Activated CD4-positive, alpha-beta T cell treated with anti-CD3 and anti-CD28 coated beads, Interleukin-2, amount 50 U/mL, for 1 hour (primary cell): ENCODE data around the gene POLK.
"Not testable (repeated sequence)": the region's sequence is repeated elsewhere in the genome, so short reads cannot be mapped to it uniquely, and the experiment has no call there.

Source experiments
- DNase-seq: peaks from one replicate; pipeline ENCODE4 v3.0.0-alpha.2; 2020

POLK gene

DNA sequence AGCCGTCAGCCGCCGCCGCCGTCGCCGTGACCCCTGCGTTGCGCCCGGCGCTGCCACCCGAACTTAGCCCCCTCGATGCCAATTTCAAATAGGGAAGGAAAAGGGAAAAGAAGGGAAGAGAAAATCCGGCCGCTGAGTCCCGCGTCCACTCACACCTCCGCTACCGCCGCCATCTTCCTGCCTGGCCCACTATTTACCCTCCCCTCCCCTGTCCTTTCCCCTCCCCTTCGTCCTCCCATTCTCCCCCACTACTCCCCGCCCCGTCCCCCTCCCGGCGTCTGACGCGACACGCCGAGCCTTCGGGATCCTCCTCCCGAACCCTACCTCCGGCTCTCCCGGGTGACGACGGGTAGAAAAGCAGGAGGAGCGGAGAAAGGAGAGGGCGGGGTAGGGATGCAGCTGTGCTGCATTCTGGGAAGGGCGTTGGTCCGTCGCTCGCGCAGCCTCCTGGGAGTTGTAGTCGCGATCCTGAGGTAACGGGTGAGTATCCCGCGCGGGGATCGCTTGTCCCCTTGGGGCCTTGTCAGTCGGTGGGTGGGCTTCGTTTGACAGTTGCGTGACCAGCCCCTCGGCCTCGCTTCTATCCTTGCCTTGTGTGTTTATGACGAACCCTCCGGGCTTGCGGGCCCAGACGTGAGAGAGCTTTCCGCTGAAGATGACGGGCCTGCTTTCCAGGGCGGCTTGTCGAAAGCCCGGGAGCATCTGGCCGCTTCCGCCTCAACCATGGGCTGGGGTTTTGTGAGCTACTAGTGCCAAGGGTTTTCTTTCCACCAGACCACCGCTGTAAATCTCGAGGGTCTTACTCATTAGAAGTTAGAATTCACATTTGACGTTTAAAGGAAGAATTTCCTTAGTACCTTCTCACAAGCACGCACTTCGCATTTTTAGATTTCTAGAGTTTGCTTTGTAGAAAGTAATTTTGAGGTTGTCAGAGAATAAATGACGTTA, at the start of gene POLK, which contains the start of gene CERT1:
Gene POLK (plus strand): TSS at position 457 of the 948 bp plus-strand sequence.
Gene CERT1 (minus strand): TSS at position 195 of the 948 bp plus-strand sequence. CDS start 422 bp downstream, outside the sequence.
- peak; percentile 89 for DNase-seq

DNA sequence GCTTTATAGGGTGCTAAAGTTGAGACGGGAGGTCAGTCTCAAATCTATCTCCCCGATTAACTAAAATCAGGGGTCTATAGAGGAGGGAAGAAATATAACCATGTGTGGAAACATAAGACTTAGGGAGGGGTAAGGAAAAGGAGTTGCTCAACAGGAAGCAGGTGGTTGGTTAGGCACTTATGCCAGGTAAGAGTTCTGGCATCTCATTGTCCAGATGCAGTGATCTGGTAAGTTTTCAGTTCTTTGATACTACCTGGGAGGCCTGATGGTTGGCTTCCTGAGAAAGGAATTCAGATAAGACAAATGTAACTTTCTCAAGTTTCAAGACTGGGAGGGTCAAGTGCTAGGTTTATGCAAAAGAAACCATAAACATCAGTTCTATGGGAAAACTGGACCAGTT, 48.0 kb upstream of the POLK start:
- DNase-seq: no peak

GRCh38 chr5:75465480-75465879, 46.2 kb upstream of the POLK start:
- no peak for DNase-seq

DNA sequence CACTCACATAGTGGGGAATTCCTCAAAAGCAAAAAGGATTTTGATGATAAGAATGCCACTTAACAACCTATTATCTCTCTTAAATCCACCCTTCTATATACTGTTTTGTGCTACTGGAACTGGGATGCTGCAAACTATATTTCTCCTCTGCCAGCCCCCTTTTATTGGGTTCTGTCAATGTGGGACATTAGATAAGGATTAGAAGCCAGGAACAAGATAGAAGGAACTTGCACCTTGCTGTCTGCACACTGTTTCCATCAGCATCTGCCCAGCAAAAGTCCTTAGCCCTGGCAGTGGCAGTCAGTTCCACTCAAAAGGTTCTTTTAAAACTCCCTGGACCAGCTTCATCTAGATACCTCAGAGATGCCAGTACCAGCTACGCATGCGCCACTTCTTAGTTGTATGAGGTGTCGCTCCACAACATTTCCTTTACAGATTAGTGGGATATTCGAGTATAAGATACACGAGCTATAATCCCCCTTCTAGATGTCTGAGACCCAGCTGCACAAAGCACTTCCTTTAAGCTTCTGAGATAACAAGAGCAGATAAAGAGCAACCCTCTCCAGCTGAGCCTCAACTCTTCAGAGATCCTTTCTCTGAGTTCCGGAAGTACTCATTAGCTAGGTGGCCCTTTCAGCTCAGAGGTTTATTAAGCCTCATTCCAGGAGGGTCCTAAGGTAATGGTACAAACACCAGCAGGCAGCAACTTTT, 45.5 kb upstream of the POLK start:
- no peak for DNase-seq

DNA sequence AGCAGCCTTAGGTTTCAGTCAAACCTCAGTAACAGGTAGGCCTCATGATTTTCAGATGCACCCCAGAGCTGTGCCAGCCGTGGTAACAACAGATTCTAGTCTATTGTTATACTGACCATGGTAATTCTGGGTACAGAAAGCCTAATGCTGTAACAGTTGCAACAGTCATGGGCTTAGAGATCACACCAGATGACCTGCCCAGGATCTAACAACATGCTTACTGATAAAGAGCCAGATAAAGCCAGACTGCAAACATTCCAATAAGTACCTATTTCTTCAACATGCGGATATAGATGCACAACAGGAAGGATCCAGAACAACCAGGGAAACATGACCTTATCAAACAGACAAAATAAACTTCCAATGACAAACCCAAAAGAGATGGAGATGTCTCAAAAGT, 43.1 kb upstream of the POLK start:
- DNase-seq: no peak

DNA sequence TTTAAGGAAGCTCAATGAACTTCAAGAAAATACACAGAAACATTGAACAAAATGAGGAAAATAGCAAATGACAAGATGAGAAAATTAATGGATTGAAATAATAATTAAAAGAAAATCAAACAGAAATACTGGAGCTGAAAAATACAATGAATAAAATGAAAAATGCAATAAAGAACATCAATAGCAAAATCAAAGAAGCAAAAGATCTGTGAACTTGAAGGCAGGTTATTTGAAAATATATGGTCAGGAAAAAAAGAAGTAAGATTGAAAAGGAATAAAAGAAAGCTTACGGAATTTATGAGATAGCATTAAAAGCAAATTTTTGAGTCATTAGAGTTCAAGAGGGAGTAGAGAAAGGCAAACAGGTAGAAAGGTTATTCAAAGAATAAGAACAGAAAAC, 42.7 kb upstream of the POLK start:
- DNase-seq: no peak

GRCh38 chr5:75471193-75471592, 40.5 kb upstream of the POLK start:
- no peak for DNase-seq

GRCh38 chr5:75472973-75473372, 38.7 kb upstream of the POLK start:
- DNase-seq: no peak

DNA sequence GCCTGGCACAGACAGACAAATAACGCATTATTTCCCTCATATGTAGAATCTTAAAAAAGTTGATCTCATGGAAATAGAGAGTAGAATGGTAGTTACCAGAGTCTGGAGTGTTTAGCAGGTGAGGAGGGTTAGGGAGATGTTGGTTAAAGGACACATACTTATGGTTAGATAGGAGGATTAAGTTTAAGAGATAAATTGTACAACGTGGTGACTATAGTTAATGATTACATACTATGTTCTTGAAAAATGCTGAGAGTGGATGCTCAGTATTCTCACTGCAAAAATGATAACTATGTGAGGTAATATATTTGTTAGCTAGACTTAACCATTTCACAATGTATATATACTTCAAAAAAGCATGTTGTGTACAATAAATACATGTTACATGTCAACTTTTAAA, 38.2 kb upstream of the POLK start:
- DNase-seq: no peak

DNA sequence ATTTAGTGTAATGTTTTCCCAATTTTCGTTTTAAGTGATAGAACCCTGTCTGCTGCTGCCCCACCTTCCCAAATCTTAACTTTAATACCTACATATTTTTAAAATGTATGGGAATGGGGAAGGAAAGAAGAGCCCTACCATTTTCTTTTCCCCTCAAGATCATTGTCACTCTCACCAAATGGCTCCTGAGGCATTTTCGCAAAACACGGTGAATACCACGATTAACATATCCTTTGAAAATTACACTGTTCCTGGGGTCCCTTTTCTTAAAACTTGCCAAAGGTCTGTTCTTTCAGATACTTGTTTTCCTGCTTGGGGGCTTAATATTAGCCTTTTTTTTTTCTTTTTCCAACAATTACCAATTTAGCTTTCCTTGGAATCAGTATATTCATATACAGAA, 36.3 kb upstream of the POLK start:
- DNase-seq: no peak

GRCh38 chr5:75481024-75481423, 30.7 kb upstream of the POLK start:
- no peak for DNase-seq

GRCh38 chr5:75482482-75482881, 29.2 kb upstream of the POLK start:
- no peak for DNase-seq

GRCh38 chr5:75484605-75485004, 27.1 kb upstream of the POLK start:
- no peak for DNase-seq

- not testable (repeated sequence) for DNase-seq
These were observed 21.8 kb upstream of the POLK start for GRCh38 chr5:75489847-75490246.

GRCh38 chr5:75491621-75492020, 20.1 kb upstream of the POLK start:
- DNase-seq: no peak

DNA sequence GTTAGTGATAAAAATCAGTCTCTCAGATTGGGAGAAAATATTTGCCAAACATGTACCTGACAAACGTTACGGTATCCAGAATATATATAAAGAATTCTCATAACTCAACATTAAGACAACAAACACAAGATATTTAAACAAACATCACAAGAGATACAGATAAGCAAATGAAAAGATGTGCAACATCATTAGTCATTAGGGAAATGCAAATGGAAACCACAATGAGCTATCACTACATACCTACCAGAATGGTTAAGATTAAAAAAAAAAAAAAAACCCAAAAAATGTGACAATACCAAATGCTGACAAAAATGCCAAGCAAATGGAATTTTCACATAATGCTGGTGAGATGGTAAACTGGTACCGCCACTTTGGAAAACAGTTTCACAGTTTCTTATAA, 15.7 kb upstream of the POLK start:
- no peak for DNase-seq

DNA sequence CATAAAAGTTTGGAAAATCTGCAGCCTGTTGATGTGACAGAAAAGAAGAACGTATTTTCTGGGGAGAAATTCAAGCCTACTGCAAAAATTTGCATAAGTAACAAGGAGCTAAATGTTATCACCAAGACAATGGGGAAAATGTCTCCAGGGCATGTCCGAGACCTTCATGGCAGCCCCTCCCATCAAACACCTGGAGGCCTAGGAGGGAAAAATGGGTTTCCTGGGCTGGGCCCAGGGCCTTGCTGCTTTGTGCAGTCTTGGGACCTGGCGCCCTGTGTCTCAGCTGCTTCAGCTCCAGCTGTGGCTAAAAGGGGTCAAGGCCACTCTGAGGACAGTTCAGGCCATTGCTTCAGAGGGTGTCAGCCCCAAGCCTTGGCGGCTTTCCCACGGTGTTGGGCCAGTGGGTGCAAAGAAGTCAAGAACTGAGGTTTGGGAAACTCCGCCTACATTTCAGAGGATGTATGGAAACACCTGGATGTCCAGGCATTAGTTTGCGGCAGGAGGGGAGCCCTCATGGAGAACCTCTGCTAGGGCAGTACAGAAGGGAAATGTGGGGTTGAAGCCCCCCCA, 13.4 kb upstream of the POLK start:
- DNase-seq: no peak

DNA sequence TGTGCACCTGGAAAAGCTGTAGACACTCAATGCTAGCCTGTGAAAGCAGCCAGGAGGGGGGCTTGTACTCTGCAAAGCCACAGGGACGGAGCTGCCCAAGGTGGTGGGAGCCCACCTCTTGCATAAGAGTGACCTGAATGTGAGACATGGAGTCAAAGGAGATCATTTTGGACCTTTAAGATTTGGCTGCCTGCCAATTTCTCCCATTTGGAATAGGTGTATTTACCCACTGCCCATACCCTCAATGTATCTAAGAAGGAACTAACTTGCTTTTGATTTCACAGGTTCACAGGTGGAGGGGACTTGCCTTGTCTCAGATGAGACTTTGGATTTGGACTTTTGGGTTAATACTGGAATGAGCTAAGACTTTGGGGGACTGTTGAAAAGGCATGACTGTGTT, 12.8 kb upstream of the POLK start:
- DNase-seq: not testable (repeated sequence)

DNA sequence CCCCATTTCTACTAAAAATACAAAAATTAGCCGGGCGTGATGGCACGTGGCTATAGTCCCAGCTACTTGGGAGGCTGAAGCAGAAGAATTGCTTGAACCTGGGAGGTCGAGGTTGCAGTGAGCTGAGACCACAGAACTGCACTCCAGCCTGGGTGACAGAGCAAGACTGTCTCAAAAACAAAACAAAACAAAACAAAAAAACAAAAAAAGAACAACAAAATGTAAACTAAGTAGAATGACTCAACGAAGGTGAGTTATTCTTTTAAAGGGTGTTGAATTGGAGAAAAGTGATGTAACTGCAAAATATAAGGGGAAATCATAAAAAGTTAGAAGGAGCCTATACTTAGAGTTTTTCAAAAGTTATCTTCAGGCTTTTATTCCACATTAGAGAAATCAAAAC, 6.6 kb upstream of the POLK start:
- DNase-seq: not testable (repeated sequence)

DNA sequence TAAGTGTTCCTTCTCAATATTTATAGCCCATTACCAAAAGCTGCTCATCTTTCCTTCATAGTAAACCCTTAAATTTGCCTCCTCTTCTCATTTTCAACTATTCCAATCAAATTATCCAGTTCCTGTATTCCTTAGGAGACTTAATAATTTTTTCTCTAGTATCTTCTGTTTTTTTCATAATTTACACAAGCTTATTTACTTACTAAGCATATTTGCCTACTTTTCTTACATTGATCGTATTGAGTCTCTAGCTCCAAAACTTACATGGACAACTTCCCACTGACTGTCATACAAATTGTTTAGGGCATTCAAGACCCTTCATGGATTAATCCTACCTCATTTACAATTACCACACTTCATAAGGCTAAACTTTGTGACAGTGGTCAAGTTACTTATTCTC, 3.9 kb upstream of the POLK start:
- DNase-seq: no peak

- DNase-seq: no peak
These were observed 2.1 kb upstream of the POLK start for GRCh38 chr5:75509546-75509945.

DNA sequence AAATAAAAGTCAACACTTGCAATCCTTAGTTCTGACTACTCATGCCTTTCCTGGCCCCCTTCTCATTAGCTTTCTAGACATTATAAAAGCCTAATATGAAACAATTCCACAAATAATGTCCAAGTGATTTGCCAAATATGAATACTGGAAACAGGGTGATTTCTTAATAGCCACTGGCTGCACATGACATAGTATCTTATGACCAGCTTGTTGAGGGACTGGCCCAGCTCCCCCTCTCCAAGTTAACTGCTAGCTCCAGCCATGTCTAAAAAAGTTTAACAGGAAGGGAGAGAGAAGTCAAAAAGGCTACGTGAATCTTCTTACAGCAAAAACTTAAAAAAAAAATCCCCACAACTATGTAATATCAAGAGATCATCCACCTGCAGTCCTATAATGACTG, 1.7 kb upstream of the POLK start:
- no peak for DNase-seq

DNA sequence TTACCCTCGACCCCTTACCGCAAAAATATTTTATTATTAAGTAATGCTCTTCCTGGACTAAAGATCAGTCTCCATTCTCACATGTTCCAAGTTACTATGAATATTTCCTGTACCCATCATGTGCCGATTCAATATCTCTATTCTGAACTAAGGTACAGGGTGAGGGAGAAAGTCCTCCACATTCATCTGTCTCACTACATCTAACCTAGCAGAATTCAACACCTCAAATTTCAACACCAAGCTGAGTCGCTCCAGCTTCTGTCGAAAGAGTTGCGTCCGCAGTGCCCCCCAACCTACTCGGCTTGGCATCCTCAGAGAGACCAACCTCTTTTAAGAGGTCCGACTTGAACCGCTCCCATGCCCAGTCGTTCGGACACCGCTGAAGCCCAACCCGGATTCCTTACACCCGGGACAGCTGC, 1.3 kb upstream of the POLK start:
- no peak for DNase-seq
